D721Med (cell line): ENCODE results near the gene CKLF.

Source experiments
- DNase-seq: peaks from one replicate; pipeline ENCODE4 v3.0.0; 2011; ENCODE audit warnings: low spot score; ENCODE audit not compliant: insufficient read length
- FAIRE-seq: peaks from 2 replicates; lab custom pipeline; 2011; peaks lifted over from hg19 to GRCh38; lab: Jason Lieb, UNC
- TF ChIP-seq, protein P1 (sequence below): IDR thresholded peaks from 2 replicates; pipeline ENCODE4 v1.5.1; 2012; ENCODE audit warnings: mild to moderate bottlenecking, control low read depth; ENCODE audit not compliant: insufficient read depth; ENCODE audit errors: missing control alignments

CKLF gene

GRCh38 chr16:66548868-66549267 lies 3.5 kb upstream of the CKLF start:
- TF ChIP-seq, protein P1, sequence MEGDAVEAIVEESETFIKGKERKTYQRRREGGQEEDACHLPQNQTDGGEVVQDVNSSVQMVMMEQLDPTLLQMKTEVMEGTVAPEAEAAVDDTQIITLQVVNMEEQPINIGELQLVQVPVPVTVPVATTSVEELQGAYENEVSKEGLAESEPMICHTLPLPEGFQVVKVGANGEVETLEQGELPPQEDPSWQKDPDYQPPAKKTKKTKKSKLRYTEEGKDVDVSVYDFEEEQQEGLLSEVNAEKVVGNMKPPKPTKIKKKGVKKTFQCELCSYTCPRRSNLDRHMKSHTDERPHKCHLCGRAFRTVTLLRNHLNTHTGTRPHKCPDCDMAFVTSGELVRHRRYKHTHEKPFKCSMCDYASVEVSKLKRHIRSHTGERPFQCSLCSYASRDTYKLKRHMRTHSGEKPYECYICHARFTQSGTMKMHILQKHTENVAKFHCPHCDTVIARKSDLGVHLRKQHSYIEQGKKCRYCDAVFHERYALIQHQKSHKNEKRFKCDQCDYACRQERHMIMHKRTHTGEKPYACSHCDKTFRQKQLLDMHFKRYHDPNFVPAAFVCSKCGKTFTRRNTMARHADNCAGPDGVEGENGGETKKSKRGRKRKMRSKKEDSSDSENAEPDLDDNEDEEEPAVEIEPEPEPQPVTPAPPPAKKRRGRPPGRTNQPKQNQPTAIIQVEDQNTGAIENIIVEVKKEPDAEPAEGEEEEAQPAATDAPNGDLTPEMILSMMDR = no peak
- DNase-seq (no peak), FAIRE-seq (no peak)

DNA sequence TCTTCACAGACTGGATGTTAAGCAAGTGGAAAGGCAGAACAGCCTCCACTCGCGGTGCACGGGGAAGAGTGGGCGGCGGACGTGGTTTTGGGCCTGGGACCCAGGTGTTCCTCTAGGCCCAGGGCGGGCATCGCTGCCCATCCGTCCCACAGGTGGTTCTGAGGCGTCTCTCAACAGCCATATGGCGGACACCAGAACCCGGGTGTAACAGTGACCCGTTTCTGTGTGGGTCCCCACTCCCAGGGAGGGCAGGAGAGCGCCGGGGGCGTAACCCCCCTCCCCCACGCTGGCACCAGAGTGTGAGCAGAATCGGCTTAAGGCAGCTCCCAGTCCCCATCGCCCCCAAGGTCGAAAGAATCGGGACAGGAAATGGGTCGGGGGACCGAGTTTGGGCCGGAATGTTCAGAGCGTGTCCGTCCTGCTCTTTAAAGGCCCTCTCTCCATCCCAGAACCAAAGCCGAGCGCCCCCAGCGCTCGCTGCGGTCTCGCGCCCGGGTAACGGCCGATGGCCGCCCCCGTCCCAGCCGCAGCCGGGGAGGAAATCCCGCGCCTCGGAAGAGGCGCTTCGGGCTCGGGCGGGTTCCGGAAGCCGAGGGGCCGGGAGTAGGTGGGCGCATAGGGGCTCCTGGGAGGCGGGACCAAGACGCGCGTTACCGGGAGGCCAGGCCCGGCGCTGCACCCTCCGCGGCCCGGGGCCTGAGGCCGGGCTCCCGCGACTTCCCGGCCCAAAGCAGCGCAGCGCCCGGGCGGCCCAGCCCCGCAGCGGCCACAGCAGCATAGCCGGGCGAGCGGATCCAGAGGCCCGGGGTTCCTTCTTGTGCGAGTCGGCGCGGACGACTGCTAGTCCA lies 2.9 kb upstream of the CKLF start, which contains the start of gene TK2:
TK2 (minus strand) TSS at position 839 of the 848 bp plus-strand sequence; CDS start at position 778, 61 bp downstream.
- FAIRE-seq (no peak), DNase-seq (no peak)
- TF ChIP-seq, protein P1 = no peak

DNA sequence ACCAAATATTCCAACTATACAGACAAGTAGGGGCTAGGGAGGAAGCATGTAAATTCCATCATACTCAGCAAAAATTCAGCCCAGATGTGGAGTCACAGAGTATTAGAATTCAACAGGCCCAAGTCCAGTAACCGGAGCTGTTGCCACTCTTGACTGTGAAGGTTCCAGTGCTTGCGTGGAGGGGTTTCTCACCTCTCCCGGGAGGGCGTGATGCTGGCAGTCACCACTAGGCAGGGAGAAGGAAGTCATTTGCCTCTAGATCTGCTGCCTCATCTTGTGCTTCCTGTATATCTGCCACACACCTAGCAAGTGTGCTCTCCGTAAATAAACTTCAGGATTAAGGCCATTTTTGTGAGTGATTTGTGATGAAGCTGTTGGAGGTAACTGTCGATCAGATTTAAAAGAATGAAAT lies 1.0 kb upstream of the CKLF start:
- DNase-seq (no peak), FAIRE-seq (no peak)
- TF ChIP-seq, protein P1 = no peak

- no peak for DNase-seq
- FAIRE-seq = no peak
- TF ChIP-seq, protein P1 = no peak
Measured at GRCh38 chr16:66551788-66552285, 539 bp upstream of the CKLF start.

DNA sequence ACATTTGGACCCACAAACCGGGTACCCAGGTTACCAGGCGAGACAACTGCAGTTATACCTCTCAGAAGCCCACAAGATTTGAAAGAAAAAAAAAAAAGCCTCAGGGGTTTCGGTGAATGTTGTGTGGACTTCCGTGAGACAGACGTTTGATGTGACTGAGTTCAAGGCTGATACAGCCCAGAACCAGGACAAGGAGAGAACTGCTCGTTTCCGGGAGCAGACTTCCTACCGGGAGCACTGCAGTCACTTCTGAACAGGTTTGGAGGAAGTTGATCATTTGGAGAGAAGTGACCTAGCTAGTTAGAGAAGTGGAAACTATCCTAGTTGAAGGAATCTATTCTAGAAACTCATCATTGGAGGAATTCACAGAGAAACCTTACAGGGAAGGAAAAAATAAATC lies 847 bp downstream of the CKLF start:
- no peak for DNase-seq
- FAIRE-seq = no peak
- TF ChIP-seq, protein P1 = no peak

- FAIRE-seq (no peak), DNase-seq (no peak)
- TF ChIP-seq, protein P1 = no peak
Measured at GRCh38 chr16:66554021-66554420, 1.6 kb downstream of the CKLF start.

DNA sequence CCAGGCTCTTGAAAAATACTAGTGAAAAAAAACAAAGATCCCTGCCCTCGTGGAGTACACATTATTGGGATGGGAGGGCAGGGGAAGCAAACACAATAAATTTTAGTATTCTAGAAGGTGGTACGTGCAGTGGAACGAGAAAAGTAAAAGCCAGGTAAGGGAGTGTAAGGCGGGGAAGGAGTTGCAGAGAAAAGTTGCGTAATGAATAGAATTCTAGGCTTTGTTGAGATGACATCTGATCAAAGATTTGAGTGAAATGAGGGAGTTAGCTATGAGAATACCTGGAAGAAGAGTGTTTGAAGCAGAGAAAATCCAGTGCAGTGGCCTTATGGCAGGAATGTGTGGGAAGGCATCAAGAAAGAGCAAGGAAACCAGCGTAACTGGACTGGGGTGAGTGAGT lies 2.1 kb downstream of the CKLF start:
- TF ChIP-seq, protein P1 = no peak
- no peak for DNase-seq
- no peak for FAIRE-seq
